Mesenteric fat pad (tissue), 1 donor: ENCODE data around the gene CA12. TPM values are rescaled to one million over a fixed set of nuclear protein-coding genes. Genes with fewer than 3 reads are reported as not detected.
"Not testable (repeated sequence)": the region's sequence is repeated elsewhere in the genome, so short reads cannot be mapped to it uniquely, and the experiment has no call there.

Experiments used
- DNase-seq: peaks from one replicate; pipeline ENCODE4 v3.0.0-alpha.2; 2020; ENCODE audit warnings: low spot score
- long read RNA-seq: library from polyadenylated mRNA; unstranded; transcript quantifications from one replicate; pipeline ENCODE4 v2.0.0, GENCODE V29; 2020
- total RNA-seq: library from RNA; stranded (reverse); fragmentation: NEBNext Ultra II Directional; extraction: Animal tissue kit (Norgen Biotek cat#: 25700); gene quantifications from one replicate; pipeline ENCODE4 v1.2.1, GENCODE V29; 2021
- donor health status: DM: yes; HTN: yes; CAD: no.

CA12 gene
- 3.1 TPM for total RNA-seq
- long read RNA-seq, partial matches to known transcripts = 14 of 19 reads
- long read RNA-seq, other reads (novel, unspliced or antisense) = 4 of 19 reads

DNA sequence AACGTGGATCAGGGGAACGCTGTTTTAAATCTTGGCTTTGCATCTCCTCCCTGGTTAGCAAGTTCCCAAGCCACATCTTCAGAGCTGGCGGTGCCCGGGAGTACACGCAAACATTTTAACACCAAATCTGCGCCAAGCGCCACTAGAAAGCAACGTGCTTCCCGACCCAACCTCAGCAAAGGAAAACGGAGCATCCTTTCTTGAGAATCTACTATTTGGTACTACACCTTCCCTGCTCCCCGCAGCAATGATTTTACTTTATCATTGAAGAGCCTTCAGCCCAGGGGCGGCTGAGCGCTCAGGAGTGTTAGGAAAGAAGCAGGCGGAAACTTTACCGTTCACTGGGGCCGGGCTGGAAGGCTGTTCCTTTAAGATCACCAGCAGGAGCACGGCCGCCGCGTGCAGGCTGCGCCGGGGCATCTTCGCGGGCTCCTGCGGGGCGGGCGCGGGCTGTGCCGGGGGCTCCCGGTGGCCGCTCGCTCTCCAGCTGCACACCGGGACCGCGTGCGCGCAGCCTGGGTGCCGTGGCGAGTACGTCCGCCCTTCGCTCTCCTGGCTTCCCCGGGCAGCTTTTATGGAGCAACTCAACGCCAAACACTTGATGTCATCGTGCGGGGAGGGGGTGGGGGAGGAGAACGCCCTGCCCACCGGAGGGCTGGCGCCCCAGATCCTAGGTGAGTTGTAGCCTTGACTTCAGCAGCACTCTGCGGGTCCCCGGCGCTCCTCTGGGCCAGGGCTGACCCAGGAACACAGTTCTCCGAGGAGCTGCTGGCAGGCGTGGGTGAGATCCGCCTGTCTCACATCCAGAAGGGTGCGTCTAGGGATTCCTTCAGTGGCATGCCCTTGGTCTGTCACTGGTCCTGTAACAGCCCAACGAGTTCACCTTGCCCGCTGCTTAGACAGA lies at the start of gene CA12:
Gene CA12, minus strand, starts transcription at position 546 of the 904 bp plus-strand sequence. Its CDS starts 126 bp downstream, at position 420.
- DNase-seq = no peak

DNA sequence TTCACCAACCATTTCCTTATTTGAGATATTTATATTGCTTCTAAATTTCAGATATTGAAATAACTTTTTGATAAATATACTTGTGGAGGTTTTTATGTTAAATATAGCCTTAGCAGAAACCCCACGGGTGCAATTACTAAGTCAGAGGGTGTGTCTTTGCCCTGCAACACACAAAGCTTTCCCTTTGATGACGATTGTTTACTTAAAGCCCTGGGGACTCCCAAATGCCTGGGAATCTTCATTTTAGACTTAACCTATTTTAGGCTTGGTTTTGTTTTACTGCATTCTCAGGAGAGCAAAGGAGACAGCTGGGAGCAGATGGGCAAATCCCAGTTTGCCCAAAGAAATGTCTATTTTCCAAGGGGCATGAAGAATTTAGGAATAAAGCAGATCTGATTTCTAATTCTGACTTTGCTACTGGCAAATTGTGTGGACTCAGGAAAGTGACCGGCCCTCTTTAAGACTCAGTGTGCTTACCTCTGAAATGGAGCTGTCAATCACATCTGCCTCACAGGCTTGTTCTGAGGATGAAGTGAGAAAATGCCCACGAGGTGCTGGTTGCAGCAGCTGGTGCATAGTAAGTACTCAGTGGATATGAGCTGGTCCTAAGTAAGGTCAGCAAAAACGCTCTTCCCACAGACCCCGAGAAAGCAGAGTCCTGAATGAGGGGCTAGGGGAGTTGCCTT lies 49.3 kb upstream of the CA12 start:
- no peak for DNase-seq

DNA sequence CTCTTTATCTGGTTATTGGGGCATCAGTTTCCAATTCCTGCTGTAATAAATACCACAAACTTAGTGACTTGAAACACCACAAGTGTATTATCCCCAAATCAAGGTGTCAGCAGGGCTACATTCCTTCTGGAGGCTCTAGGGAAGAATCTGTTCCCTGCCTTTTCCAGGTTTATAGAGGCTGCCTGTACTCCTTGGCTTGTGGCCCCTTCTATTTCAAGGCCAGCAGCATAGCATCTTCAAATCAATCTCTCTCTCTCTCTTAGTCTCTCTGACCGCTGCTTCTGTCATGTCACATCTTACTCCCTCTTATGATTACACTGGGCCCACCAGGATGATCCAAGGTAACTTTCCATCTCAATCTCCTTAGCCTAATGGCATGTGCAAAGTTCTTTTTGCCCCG lies 44.9 kb upstream of the CA12 start:
- DNase-seq = no peak

DNA sequence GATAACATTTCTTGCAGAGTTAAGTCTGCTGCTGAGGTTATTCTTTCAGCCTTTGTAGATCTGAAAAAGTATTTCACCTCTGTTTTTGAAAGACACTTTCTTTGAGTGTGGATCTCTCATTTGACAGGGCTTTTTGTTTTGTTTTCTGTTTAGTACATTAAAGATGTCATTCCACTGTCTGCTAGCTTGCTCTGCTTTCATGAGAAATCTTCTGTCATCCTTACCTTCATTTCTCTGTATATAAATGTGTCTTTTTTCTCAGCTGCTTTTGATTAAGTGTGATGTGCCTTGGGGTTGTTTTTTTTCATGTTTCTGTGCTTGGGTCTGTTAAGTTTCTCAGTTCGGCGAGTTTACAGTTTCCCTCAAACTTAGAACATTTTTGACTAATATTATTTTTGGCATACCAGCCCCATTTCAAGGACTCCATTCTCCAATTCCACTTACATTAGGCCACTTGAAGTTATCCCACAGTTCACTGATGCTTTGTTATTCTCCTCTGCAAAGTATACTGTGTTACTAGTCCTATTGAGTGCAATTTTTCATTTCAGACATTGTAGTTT lies 43.9 kb upstream of the CA12 start:
- DNase-seq = no peak

DNA sequence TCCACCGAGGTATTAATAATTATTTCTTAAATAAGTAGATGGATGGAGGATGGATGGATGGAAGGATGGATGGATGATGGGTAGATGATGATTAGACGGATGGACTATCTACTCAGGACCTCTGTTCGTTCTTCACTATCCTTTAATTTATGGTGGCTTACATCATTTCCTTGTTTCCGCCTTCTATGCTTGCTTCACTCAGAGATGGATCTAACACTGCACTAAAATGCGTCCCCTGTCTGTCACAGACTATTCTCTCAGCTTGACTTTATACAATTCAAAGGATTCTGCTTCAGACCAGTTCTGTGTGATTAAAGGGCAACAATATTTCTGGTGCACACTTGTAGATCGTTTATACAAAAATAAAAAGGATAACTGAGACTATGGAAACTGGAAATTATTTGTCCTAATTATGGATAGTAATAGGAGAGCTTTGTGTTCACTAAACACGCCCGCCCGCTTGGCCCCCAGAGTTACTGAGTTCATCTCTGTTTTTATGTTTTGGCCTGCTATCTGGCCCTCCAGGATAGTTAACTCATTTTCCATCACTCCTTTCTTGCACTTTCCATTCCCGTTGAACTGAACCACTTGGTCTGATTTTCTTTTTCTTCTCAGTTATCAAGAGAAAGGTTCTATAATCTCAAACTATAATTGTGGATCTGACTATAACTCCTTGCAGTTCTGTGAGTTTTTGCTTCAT lies 41.4 kb upstream of the CA12 start:
- DNase-seq = no peak

DNA sequence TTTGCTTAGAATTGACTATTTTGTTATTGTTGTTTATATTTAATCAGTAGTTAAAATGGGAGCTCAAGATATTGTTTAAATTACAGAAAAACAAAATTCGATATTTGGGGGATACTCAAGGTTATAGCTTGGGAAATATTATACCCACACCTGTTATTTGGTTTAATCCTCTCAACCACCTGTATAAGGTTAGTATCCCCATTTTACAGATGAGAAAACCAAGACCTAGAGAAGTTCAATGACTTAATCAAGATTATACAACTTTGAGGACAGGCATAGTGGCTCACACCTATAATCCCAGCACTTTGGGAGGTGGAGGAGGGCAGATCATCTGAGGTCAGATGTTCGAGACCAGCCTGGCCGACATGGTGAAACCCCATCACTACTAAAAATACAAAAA lies 39.8 kb upstream of the CA12 start:
- DNase-seq = no peak

DNA sequence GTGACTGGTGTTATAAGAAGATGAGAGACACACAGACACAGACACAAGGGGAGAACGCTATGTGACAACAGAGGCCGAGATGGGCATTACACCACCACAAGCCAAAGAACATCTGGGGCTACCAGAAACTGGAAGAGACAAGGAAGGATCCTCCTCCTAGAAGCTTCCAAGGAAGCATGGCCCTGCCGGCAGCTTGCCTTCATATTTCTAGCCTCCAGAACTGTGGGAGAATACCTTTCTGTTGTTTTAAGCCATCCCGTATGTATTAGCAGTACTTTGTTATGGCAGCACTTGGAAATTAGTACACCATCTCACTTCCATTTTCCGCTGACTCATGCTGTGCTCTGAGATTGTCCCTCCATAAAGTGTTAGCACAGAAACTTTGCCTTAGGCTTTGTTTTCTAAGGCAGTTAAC lies 38.7 kb upstream of the CA12 start:
- DNase-seq = no peak

DNA sequence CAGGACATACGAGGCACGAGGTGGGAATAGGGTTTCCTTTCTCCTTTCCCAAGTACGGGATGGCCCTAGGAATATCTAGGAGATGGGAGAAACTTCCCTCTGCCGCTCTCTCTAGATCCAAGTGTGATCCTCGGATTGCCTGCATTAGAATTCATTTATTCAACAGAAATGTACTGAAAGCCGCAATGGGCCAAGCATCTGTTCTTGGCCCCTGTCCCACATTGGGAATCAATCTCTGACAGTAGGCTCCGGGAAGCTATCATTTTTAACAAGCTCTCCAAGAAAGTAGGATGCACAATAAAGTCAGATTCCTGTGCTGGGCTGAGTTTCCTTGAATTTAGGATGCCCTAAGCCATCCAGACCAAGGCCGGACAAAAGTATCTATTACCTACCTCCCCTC lies 37.2 kb upstream of the CA12 start:
- no peak for DNase-seq

DNA sequence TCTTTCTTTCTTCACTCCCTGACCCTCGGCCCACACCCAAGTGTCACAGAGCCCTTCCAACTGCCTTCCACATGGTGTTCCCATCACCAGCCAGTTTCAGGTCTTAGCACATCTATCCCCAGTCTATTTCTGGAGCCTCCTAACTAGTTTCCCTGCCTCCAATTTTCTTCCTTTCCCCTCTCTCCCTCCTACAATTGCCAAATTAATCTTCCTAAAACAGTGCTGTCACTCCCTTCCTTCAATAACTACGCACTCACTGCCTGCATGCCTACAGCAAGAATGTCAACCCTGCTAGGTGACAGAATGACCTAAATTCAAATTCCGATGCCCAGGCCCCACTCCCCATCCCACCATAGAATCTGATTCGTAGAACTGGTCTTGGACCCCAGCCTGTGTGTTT lies 36.1 kb upstream of the CA12 start:
- no peak for DNase-seq

DNA sequence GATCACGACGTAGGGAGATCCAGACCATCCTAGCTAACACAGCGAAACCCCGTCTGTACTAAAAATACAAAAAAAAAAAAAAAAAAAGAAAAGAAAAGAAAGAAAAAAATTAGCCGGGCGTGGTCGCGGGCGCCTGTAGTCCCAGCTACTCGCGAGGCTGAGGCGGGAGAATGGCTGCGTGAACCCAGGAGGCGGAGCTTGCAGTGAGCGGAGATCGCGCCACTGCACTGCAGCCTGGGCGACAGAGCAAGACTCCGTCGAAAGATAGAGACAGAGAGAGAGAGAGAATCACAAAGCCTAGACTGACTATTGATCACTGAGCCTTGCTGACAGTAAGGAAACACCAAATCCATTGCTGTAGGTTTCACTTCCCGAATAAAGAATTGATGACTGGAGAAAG lies 35.6 kb upstream of the CA12 start:
- not testable (repeated sequence) for DNase-seq

DNA sequence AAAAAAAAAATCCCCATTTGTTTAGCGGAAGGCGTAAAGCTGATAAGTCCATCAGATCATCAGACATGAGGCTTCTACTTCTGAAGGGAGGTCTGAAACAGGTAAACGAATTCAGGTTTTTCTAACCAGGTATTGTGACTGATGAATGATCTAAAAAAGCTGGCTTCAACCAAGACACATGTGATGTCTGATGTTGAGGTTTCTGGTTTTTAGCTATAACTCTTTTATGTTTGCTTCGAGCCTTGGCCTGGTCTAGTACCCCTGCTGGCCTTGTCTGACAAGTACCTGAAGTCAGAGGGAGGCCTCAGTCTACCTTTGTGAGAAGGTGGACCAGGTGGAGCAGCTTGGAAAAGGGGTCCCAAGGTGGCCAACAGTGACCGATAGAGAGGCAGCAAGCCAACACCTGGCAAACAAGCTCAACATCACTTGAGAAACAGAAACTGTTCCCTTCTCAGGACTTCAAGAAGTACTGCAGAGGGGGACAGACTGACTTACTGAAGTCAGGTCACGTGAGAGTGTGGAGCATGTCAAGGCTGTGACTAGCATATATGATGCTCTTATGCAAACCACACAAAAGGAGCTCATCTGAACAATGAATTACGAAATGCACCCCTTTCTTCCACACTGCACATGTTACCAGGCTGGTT lies 33.0 kb upstream of the CA12 start:
- DNase-seq = no peak

DNA sequence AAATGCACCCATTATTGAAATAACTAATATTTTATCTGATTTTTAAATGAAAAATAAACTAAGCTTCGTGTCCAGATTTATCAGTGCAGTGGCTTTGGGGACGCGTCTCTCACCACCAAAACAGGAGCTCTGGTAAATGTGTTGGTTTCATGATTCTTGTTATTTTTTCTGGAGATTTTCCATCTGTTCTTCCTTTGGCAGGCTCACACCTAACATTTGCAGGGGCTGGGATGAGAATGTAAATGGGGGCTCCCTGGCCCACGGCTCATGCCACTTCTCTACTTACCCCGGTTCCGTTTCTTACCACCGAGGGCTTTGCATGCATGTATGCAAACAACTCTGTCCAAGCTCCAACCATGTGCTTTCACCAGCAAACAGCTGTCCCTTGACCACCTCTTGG lies 30.9 kb upstream of the CA12 start:
- no peak for DNase-seq

DNA sequence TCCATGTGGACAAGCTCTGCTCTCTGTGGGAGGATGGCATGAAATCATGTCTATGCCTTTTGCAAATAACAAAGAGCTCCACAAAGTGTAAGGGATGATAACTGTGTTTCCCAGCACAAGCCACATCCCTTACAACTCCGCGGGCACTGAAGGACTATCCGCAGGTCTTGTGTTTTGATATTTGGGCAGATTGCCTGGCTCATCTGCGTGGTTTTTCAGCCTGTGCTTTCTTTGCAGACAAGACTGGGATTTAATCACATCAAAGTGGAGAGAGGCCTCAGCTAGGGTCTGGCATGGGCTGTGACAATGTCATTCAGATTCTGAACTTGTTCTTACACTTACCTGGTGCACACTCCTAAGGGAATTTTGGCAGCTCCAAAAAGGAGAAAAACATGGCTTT lies 30.2 kb upstream of the CA12 start:
- no peak for DNase-seq

DNA sequence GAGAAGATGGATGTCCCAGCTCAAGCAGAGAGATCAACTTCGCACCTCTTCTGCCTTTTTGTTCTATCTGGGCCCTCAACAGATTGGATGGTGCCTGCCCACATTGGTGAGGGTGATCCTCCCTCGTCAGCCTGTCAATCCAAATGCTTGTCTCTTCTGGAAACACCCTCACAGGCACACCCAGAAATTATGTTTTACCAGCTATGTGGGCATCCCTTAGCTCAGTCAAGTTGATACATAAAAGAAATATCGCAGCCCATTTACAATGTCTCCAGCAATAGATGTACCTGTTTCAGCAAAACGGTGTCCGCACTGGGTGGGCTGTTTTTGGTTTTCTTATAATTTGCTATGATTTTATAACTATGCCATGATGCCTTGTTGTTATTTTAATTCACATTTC lies 27.5 kb upstream of the CA12 start:
- DNase-seq = no peak

DNA sequence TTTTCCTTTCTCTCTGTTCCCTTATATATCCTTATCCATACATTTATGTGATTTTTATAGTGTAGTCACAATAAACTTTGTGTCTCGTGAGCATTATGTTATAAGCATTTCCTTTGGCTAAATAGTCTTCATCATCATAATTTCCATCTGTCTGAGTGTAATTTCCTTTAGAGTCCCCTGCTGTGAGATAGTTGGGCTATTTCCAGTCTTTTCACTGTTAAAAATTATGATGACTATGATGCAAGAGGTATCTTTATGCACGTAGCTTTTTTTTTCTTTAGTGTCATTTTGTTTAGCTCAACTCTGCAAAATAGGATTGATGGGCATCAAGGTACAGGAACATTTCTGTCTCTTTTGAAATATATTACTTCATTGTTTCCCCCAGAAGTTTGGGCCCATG lies 26.9 kb upstream of the CA12 start:
- DNase-seq = no peak

DNA sequence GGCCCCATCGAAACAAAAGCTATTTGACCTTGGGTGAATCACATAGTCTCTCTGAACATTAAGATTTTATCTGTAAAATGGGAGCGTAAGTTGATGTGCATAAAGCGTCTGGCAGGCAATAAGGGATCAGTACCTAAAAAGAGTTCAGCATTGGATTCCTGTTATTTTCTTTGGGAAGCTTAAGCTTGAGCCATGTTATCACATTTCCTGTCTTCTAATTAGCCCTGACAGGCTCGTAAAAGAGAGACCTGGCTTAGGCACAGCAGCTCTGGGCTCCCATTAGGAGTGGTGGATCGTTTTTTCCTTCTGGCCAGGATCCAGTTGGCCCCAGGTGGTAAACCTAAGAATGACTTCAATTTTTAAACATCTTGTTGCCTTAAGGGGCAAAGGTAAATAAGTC lies 26.0 kb upstream of the CA12 start:
- DNase-seq = no peak

DNA sequence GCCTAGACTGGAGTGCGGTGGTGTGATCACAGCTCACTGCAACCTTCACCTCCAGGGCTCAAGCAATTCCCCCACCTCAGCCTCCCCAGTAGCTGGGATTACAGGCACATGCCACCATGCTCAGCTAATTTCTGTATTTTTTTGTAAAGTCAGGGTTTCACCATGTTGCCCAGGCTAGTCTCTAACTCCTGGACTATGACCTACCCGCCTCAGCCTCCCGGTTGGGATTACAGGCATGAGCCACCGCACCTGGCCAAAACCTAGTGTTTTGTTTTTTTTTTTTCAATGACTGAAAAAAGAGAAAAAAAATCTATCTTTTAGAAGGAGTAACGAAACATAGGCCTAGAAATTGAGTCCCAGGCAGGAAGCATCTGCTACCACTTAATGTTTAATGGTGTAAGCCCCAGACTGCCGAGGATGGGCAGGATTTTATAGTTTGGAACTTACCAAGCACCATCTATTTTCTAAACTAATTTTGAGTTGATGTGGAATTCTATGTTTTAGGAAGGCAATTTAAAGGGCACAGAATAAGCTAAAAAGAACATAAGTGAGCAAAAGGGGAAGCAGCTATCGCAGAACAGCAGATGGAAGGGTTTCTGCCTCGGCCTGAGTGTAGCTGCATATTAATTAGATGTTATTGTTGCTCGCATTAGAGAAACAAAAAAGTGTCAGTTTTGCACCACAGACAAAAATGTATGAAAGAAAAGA lies 24.2 kb upstream of the CA12 start:
- DNase-seq = no peak

DNA sequence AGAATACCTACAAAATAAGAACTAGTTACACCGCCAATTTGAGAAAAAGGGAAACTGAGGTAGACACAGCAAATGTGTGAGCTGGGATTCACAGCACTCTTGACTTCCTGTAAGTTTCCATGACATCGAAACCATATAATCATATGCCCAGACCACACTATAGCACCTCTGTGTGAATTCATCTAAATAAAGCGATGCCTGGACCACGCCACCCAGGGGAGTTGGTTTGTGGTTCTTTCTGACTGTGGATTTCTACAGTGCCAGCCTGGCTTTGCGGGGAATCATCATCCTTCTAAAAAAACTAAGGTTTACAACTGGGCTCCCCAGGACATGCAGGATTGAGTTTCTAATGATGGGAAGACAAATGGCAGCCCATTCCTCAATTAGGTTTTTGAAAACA lies 23.5 kb upstream of the CA12 start:
- DNase-seq = no peak

DNA sequence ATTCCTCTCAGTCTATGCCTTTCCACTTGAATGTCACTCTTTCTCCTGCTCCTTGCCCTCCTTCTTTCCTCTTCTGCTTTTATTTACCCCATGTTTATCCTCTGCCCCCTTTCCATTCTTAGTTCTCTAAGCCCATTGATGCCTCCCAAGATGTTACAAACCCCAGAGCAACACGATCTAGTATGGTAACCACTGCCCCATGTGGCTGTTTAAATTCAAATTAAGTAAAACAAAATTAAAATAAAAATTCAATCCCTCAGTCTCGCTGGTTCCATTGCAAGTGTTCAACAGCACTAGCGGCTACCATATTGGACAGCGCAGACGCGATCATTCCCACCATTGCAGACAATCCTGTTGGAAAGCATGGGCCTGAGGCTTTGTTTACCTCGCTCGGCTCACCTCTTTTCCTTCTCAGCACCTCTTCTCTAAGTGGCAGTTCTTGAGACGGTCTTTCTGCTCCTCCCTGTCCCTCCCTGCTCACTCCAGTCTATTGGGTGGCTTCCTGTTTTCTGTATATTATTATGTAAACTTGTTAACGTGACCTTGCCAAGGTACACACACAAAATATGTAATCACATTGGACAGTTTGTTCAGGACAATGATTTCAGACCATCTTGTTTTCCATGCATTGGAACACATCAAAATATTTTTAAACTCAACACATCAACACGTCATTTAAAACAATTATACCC lies 21.8 kb upstream of the CA12 start:
- no peak for DNase-seq
